RWPE2 (cell line): ENCODE results near the gene KLHL26.

Source experiments
- ATAC-seq: fragments of 200-7000 bp; cut with Tn5 transposase; 3 replicates; pipeline ENCODE4 v1.9.1; 2021; ENCODE audit warnings: low read depth
- DNase-seq: peaks from one replicate; pipeline ENCODE4 v3.0.0-alpha.2; 2020; ENCODE audit warnings: low spot score
- H3K27ac ChIP-seq: fragments of 450-650 bp; 2 replicates; pipeline ENCODE4 v1.5.1; 2017; ENCODE audit warnings: mild to moderate bottlenecking; ENCODE audit not compliant: poor library complexity, severe bottlenecking
- H3K27me3 ChIP-seq: fragments of 250-450 bp; sonication (Bioruptor Pico); 2 replicates; pipeline ENCODE4 v1.5.1; 2021; ENCODE audit warnings: mild to moderate bottlenecking, moderate library complexity; ENCODE audit not compliant: insufficient read depth, poor library complexity, severe bottlenecking
- H3K36me3 ChIP-seq: fragments of 250-450 bp; sonication (Bioruptor Pico); 2 replicates; pipeline ENCODE4 v1.5.1; 2020; ENCODE audit warnings: low read depth, mild to moderate bottlenecking, moderate library complexity
- H3K4me1 ChIP-seq: fragments of 250-450 bp; sonication (Bioruptor Pico); 2 replicates; pipeline ENCODE4 v1.5.1; 2021; ENCODE audit warnings: mild to moderate bottlenecking, moderate library complexity; ENCODE audit not compliant: insufficient read depth, poor library complexity, severe bottlenecking
- H3K4me3 ChIP-seq: fragments of 250-450 bp; sonication (Bioruptor Pico); 2 replicates; pipeline ENCODE4 v1.5.1; 2021; ENCODE audit warnings: mild to moderate bottlenecking, moderate library complexity; ENCODE audit not compliant: severe bottlenecking
- H3K9me3 ChIP-seq: fragments of 250-450 bp; sonication (Bioruptor Pico); 2 replicates; pipeline ENCODE4 v1.5.1; 2021; ENCODE audit warnings: mild to moderate bottlenecking, moderate library complexity; ENCODE audit not compliant: severe bottlenecking
- CTCF ChIP-seq: fragments of 450-650 bp; IDR thresholded peaks from one replicate; pipeline ENCODE4 v1.5.1; 2017; ENCODE audit warnings: mild to moderate bottlenecking, moderate library complexity; ENCODE audit not compliant: poor library complexity, severe bottlenecking

Gene KLHL26

GRCh38 chr19:18696023-18696422 is 59.2 kb downstream of the KLHL26 start:
- Histone ChIP-seq H3K36me3 (no peaks in the 10 kb centered on the region), H3K4me1 (peaks cover 15% of the 10 kb centered on the region), H3K9me3 (no peaks in the 10 kb centered on the region), H3K4me3 (no peak overlapping the region), H3K27me3 (no peaks in the 10 kb centered on the region), H3K27ac (no peak overlapping the region)
- DNase-seq (no peak), ATAC-seq (no peak)
- TF ChIP-seq CTCF: no peak

- no peak for ATAC-seq
- DNase-seq: no peak
- H3K4me3 ChIP-seq: no peak overlapping the region
- H3K9me3 ChIP-seq: no peaks in the 10 kb centered on the region
- no peaks in the 10 kb centered on the region for H3K36me3 ChIP-seq
- no peaks in the 10 kb centered on the region for H3K27me3 ChIP-seq
- H3K4me1 ChIP-seq: peaks cover 15% of the 10 kb centered on the region
- TF ChIP-seq CTCF: no peak
- no peak overlapping the region for H3K27ac ChIP-seq
These were observed 60.9 kb downstream of the KLHL26 start for GRCh38 chr19:18697680-18698079.

GRCh38 chr19:18698321-18699167 is 61.7 kb downstream of the KLHL26 start:
- DNase-seq (no peak), ATAC-seq (no peak)
- Histone ChIP-seq H3K9me3 (no peaks in the 10 kb centered on the region), H3K4me1 (peaks cover 15% of the 10 kb centered on the region), H3K27me3 (no peaks in the 10 kb centered on the region), H3K4me3 (no peak overlapping the region), H3K27ac (no peak overlapping the region), H3K36me3 (no peaks in the 10 kb centered on the region)
- no peak for TF ChIP-seq CTCF

GRCh38 chr19:18699403-18700054 is 62.7 kb downstream of the KLHL26 start:
- peaks cover 15% of the 10 kb centered on the region for H3K4me1 ChIP-seq
- DNase-seq (no peak), ATAC-seq (peak; percentile 33; the same call in 2 of the 3 replicates)
- peak overlapping the region; percentile 48 for H3K27ac ChIP-seq
- TF ChIP-seq CTCF: no peak
- H3K9me3 ChIP-seq: no peaks in the 10 kb centered on the region
- H3K36me3 ChIP-seq: no peaks in the 10 kb centered on the region
- H3K27me3 ChIP-seq: no peaks in the 10 kb centered on the region
- no peak overlapping the region for H3K4me3 ChIP-seq
